GM19193 (cell line): ENCODE results near the gene LRRFIP1.

Source experiments
- POLR2A ChIP-seq: IDR thresholded peaks from 4 replicates; pipeline ENCODE4 v1.6.1; 2011; ENCODE audit not compliant: insufficient read depth, insufficient read length; ENCODE audit errors: extremely low read depth

The LRRFIP1 gene

GRCh38 chr2:237639836-237640220 is 12.4 kb downstream of the LRRFIP1 start:
- no peak for TF ChIP-seq POLR2A

- TF ChIP-seq POLR2A: no peak
Measured at GRCh38 chr2:237640493-237640998, 13.2 kb downstream of the LRRFIP1 start.

GRCh38 chr2:237642038-237642734 is 14.8 kb downstream of the LRRFIP1 start:
- no peak for TF ChIP-seq POLR2A

DNA sequence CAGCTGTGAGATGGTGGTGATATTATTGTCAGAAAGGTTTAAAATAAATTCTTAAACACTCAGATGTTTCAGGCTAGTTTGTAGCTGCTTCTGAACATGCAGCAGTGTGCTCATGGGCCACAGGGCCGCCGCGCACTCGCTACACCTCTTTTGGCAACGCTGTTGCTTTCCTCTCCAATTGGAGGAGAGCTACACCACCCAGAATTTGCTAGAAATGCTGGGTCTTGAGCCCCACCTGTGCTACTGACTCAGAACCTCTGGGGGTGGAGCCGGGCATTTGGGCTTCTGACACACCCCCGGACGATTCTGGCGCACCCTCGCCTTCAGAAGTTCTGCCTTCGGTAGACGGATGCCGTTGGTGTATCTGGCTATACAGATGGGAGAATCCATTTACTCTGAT is 15.7 kb downstream of the LRRFIP1 start:
- TF ChIP-seq POLR2A: no peak

- no peak for TF ChIP-seq POLR2A
Measured at GRCh38 chr2:237643582-237644380, 16.4 kb downstream of the LRRFIP1 start.

DNA sequence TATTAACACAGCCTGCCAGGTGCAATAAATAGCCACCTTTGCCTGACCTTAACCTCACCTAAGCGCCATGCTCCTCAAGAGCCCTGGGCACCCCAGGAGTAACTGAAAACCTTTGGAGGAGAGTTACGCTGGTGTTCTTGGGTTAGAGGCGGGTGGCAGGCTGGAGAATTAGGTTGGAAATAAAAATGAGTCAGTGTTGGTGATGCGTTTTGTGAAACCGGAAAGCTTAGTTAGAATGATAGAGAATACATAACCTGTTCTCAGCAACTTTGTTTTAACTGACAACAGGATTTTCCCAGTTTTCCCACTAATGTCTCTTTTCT is 17.0 kb downstream of the LRRFIP1 start:
- no peak for TF ChIP-seq POLR2A

- no peak for TF ChIP-seq POLR2A
Measured at GRCh38 chr2:237645261-237645660, 17.9 kb downstream of the LRRFIP1 start.

DNA sequence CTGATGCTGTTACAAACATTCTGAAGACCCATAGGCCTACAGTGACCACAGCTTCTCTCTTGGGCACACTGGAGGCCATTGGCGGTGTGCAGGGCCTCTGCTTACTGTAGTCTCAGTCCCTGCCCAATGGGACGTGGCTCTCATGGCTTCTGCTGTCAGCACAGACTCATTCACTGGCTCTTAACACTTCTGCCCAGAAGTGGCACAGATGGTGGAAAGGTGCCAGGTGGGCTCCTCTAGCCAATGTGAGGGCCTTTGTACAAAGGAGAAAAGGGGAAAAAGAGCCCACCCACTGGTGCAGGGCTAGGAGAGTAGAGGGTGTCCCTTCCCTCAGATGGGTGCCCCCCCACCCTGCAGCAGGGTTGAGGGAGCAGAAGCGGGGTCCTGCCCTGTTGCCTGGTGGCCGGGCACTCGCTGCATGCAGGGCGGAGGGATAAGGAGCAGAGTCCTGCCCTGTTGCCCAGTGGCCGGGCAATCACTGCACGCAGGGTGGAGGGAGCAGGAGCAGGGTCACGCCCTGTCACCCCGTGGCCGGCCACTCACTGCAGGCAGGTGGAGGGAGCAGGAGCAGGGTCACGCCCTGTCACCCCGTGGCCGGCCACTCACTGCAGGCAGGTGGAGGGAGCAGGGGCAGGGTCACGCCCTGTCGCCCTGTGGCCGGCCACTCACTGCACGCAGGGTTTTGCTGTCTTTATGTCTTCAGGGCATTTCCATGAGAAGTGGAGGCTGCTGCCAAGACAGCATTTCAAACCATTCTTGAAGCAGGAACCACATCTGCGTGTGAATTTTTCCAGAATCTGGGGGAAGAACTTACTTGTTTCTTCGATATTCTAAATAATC is 20.0 kb downstream of the LRRFIP1 start:
- no peak for TF ChIP-seq POLR2A

- no peak for TF ChIP-seq POLR2A
Measured at GRCh38 chr2:237648016-237648381, 20.6 kb downstream of the LRRFIP1 start.

DNA sequence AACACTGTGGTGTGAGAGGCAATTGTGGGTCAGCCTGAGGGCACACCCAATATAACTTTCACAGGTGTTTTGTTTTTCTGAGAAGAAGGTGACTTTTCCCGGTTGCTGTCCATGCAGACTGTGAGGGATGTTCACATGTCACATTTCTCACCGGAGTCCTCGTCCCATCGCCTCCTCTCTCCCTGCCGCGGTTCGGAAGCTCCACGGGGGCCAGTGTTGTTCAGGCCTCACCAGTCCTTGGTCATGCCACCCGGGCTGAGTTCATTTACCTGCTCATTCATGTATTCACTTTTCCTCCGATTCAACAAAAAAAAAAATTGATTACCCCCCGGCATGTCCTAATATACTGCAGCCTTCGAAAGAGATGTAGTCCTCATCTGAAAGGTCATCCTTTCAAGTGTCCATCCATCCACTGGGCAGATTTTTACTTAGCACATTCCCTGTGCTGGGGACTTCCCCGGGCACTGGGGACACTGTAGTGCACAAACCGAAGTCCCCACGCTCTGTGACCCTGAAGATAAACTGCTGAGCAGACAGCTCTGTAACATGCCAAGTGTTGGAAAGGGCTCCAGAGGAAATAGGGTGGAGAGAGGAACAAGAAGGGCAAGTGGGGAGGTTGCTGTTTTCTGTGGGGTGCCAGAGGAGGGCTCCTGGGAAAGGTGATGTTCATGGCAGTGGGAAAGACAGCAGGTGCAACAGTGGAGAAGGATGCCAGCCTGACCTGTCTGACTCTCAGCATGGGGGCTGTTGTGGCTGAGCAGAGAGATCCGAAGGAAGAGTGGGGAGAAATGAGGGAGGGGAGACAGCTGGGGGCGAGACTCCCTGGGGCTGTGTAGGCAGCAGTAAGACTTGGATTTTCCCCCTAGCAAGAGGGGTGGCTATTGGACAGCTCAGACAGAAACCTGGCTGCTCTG is 22.4 kb downstream of the LRRFIP1 start:
- TF ChIP-seq POLR2A: no peak

GRCh38 chr2:237650455-237650850 is 23.1 kb downstream of the LRRFIP1 start:
- TF ChIP-seq POLR2A: no peak

GRCh38 chr2:237651761-237652160 is 24.4 kb downstream of the LRRFIP1 start:
- TF ChIP-seq POLR2A: no peak

DNA sequence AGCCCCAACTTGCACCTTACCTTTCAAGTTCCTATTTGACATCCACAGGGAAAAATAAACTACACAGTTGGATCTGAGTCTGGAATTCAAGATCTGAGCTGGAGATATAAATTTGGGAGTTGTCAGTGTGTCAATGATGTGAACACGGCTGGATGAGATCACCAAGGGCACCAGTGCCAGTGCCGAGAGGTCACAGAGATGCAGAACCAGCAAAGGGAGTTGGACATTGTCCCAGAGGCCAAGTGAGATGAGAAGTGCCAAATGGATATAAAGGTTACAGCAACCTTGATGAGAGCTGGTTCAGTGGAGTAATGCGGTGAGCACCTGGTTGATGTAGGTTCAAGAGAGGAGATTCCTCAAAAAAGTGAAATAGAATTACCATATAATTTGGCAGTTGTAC is 24.8 kb downstream of the LRRFIP1 start:
- no peak for TF ChIP-seq POLR2A

GRCh38 chr2:237652854-237653253 is 25.5 kb downstream of the LRRFIP1 start:
- no peak for TF ChIP-seq POLR2A
